Measurements from ENCODE around the gene RTTN. TPM values are rescaled to one million over a fixed set of nuclear protein-coding genes. Genes with fewer than 3 reads are reported as not detected.

Gene RTTN
- total and polyA plus RNA-seq, 4 donors: 1.1 to 14.3 (median 8.8) TPM

DNA sequence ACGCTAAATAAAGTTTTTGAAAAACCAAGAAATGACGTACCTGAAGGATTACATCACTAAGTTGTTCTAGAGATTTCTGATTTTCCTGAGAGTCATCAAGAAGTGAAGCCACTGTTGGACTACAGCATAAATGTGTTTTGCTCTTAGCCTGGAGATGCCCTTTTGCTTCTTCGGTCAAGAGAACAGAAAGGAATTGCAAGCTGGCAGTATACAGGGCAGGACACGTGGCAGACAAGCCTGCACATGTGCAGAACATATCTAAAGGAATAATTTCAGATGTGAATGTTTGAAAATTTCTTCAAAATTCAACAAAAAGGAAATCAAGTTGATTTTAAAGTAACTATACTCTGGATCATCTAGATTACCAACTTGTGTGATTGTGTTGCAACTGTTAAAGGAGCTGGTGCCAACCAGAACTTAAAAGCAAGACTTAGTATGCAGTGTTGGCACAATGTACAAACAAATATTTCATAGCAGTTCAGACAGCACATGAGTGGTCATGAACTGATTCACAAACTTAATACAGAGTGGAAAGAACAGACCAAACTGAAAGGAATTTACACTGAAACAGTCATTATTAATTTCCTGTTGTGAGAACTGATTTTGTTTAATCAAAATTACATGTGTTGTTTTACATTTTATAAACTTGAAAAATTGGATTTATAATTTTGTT is 157.4 kb downstream of the RTTN start:
- DNase-seq (ENCODE audit: low spot score): no peak

DNA sequence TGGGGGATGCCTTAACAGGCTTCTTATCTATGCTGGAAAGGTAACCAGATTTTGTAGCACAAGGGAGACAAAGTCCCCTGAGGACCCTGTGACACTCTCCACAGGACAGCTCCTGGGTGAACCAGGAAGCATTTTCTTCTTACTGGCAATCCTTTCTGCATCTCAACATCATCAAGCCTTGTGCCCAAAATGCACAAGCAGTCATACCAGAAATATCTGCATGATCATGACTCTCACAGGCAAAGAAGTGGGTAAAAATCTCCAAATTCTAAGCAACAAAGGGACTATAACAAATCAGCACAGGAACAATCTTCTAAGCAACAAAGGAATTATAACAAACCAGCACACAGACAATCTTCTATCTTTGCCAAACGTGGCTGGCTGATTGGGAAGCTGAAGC is 158.7 kb downstream of the RTTN start:
- Histone ChIP-seq H3K4me1 (ENCODE audit: control insufficient read depth in 4 of 4, insufficient read depth in 4 of 4, low read length in 3 of 4) (peaks cover 0 to 6% (median 0%) of the 10 kb centered on the region in 4 donors), H3K27me3 (ENCODE audit: control insufficient read depth in 4 of 4, insufficient read depth in 4 of 4, low read length in 3 of 4) (no peaks in the 10 kb centered on the region), H3K27ac (ENCODE audit: low read depth in 1 of 2, low read length in 2 of 2) (no peak overlapping the region), H3K9ac (ENCODE audit: low read depth in 1 of 2, low read length in 2 of 2) (no peak overlapping the region), H3K9me3 (ENCODE audit: control insufficient read depth in 4 of 4, low read length in 3 of 4) (no peaks in the 10 kb centered on the region), H3K4me3 (ENCODE audit: low read depth in 1 of 3, low read length in 3 of 3) (no peak overlapping the region), H3K36me3 (ENCODE audit: control insufficient read depth in 4 of 4, insufficient read depth in 3 of 4, low read depth in 1 of 4, low read length in 3 of 4) (peaks cover 2 to 7% (median 4%) of the 10 kb centered on the region in 4 donors)
- DNase-seq (ENCODE audit: low spot score): no peak
- TF ChIP-seq, protein P1, sequence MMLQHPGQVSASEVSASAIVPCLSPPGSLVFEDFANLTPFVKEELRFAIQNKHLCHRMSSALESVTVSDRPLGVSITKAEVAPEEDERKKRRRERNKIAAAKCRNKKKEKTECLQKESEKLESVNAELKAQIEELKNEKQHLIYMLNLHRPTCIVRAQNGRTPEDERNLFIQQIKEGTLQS (IDR thresholded peaks at IDR 0.05): no peak
- TF ChIP-seq RXRA (IDR thresholded peaks at IDR 0.05): no peak
- no peak for TF ChIP-seq YY1 (IDR thresholded peaks at IDR 0.05)
- TF ChIP-seq, protein P2, sequence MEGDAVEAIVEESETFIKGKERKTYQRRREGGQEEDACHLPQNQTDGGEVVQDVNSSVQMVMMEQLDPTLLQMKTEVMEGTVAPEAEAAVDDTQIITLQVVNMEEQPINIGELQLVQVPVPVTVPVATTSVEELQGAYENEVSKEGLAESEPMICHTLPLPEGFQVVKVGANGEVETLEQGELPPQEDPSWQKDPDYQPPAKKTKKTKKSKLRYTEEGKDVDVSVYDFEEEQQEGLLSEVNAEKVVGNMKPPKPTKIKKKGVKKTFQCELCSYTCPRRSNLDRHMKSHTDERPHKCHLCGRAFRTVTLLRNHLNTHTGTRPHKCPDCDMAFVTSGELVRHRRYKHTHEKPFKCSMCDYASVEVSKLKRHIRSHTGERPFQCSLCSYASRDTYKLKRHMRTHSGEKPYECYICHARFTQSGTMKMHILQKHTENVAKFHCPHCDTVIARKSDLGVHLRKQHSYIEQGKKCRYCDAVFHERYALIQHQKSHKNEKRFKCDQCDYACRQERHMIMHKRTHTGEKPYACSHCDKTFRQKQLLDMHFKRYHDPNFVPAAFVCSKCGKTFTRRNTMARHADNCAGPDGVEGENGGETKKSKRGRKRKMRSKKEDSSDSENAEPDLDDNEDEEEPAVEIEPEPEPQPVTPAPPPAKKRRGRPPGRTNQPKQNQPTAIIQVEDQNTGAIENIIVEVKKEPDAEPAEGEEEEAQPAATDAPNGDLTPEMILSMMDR (IDR thresholded peaks at IDR 0.05; ENCODE audit: low read depth, low read length, missing input control): no peak
- no peak for TF ChIP-seq RAD21 (IDR thresholded peaks at IDR 0.05)
- TF ChIP-seq SP1 (IDR thresholded peaks at IDR 0.05): no peak
- TF ChIP-seq, protein P3, sequence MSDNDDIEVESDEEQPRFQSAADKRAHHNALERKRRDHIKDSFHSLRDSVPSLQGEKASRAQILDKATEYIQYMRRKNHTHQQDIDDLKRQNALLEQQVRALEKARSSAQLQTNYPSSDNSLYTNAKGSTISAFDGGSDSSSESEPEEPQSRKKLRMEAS (IDR thresholded peaks at IDR 0.05): no peak
- no peak for TF ChIP-seq HNF4A (conservative IDR thresholded peaks at IDR 0.05)
- no peak for TF ChIP-seq HNF4G (IDR thresholded peaks at IDR 0.05)
- TF ChIP-seq EGR1 (IDR thresholded peaks at IDR 0.05; ENCODE audit: low read depth in 2 of 2): no peak
- TF ChIP-seq TAF1 (conservative IDR thresholded peaks at IDR 0.05): no peak
- no peak for TF ChIP-seq JUND (IDR thresholded peaks at IDR 0.05)
- no peak for TF ChIP-seq FOXA1 (IDR thresholded peaks at IDR 0.05)
- TF ChIP-seq, protein P4, sequence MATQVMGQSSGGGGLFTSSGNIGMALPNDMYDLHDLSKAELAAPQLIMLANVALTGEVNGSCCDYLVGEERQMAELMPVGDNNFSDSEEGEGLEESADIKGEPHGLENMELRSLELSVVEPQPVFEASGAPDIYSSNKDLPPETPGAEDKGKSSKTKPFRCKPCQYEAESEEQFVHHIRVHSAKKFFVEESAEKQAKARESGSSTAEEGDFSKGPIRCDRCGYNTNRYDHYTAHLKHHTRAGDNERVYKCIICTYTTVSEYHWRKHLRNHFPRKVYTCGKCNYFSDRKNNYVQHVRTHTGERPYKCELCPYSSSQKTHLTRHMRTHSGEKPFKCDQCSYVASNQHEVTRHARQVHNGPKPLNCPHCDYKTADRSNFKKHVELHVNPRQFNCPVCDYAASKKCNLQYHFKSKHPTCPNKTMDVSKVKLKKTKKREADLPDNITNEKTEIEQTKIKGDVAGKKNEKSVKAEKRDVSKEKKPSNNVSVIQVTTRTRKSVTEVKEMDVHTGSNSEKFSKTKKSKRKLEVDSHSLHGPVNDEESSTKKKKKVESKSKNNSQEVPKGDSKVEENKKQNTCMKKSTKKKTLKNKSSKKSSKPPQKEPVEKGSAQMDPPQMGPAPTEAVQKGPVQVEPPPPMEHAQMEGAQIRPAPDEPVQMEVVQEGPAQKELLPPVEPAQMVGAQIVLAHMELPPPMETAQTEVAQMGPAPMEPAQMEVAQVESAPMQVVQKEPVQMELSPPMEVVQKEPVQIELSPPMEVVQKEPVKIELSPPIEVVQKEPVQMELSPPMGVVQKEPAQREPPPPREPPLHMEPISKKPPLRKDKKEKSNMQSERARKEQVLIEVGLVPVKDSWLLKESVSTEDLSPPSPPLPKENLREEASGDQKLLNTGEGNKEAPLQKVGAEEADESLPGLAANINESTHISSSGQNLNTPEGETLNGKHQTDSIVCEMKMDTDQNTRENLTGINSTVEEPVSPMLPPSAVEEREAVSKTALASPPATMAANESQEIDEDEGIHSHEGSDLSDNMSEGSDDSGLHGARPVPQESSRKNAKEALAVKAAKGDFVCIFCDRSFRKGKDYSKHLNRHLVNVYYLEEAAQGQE (IDR thresholded peaks at IDR 0.05): no peak
- 89% methylated on average over 1 of the region's 1 CpG for WGBS

More for the DNA sequence above, 157.4 kb downstream of the RTTN start:
- 81% methylated on average over 4 of the region's 4 CpGs for WGBS
- Histone ChIP-seq H3K9me3 (ENCODE audit: control insufficient read depth in 4 of 4, low read length in 3 of 4) (no peaks in the 10 kb centered on the region), H3K4me1 (ENCODE audit: control insufficient read depth in 4 of 4, insufficient read depth in 4 of 4, low read length in 3 of 4) (peaks cover 0 to 6% (median 0%) of the 10 kb centered on the region in 4 donors), H3K27ac (ENCODE audit: low read depth in 1 of 2, low read length in 2 of 2) (no peak overlapping the region), H3K4me3 (ENCODE audit: low read depth in 1 of 3, low read length in 3 of 3) (no peak overlapping the region), H3K36me3 (ENCODE audit: control insufficient read depth in 4 of 4, insufficient read depth in 3 of 4, low read depth in 1 of 4, low read length in 3 of 4) (peaks cover 2 to 9% (median 6%) of the 10 kb centered on the region in 4 donors), H3K27me3 (ENCODE audit: control insufficient read depth in 4 of 4, insufficient read depth in 4 of 4, low read length in 3 of 4) (no peaks in the 10 kb centered on the region), H3K9ac (ENCODE audit: low read depth in 1 of 2, low read length in 2 of 2) (no peak overlapping the region)
- TF ChIP-seq RAD21 (IDR thresholded peaks at IDR 0.05) (no peak), HNF4A (conservative IDR thresholded peaks at IDR 0.05) (peak; percentile 20 to 21), SP1 (IDR thresholded peaks at IDR 0.05) (no peak), RXRA (IDR thresholded peaks at IDR 0.05) (peak in 1 of 2 donors; percentile 20)
